ENCODE data around the gene SLC19A2. TPM values are rescaled to one million over a fixed set of nuclear protein-coding genes. Genes with fewer than 3 reads are reported as not detected.

The SLC19A2 gene
- total and polyA plus RNA-seq, 8 donors: 12.0 to 16.1 (median 13.9) TPM

DNA sequence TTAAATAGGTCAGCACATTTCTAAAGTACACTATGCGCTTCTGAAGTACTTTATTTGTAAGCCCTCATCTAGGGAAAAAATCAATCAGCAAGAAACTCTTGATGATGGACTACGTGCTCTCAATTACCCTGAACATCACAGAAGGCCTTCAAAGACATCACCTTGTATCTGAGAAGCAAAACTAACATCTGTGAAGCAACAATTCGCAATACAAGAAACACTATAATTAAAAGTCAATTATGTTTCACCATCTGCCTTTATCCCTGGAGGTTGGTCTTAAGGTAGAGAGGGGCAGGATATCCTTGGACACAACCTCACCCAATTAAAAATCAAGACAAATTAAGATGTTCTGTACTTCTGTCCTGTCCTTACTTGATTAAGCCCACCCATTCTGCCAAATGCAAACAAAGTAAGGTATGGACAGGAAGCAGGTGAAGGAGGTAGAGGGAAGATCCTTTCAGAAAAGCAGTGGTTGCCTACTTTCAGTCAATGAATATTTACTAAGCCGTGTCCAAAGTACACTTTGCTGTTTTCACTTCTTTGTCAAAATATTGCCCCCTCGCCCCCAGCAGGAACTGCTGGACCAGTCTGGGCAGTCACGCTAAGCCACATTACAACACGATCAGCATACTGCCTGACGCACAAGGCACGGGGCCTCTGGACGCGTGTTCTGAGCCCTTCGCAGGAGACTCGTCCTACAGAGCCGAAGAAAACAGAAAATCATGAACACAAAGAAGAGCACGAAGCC, 887 bp downstream of the SLC19A2 start:
- peaks cover 0 to 41% of the 10 kb centered on the region in 2 donors for H3K4me1 ChIP-seq
- H3K36me3 ChIP-seq: no peaks in the 10 kb centered on the region
- TF ChIP-seq, protein P1, sequence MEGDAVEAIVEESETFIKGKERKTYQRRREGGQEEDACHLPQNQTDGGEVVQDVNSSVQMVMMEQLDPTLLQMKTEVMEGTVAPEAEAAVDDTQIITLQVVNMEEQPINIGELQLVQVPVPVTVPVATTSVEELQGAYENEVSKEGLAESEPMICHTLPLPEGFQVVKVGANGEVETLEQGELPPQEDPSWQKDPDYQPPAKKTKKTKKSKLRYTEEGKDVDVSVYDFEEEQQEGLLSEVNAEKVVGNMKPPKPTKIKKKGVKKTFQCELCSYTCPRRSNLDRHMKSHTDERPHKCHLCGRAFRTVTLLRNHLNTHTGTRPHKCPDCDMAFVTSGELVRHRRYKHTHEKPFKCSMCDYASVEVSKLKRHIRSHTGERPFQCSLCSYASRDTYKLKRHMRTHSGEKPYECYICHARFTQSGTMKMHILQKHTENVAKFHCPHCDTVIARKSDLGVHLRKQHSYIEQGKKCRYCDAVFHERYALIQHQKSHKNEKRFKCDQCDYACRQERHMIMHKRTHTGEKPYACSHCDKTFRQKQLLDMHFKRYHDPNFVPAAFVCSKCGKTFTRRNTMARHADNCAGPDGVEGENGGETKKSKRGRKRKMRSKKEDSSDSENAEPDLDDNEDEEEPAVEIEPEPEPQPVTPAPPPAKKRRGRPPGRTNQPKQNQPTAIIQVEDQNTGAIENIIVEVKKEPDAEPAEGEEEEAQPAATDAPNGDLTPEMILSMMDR (IDR thresholded peaks at IDR 0.05): no peak
- ATAC-seq (peak; percentile 58), DNase-seq (peak in 3 of 4 donors; percentile 51 to 80 (median 68))
- H3K9me3 ChIP-seq: no peaks in the 10 kb centered on the region
- H3K27me3 ChIP-seq: no peaks in the 10 kb centered on the region
- intact Hi-C loops (cut with DNase I): no loop called here
- H3K4me3 ChIP-seq: peak overlapping the region; percentile 61 to 95
- peak overlapping the region; percentile 96 to 97 for H3K27ac ChIP-seq

DNA sequence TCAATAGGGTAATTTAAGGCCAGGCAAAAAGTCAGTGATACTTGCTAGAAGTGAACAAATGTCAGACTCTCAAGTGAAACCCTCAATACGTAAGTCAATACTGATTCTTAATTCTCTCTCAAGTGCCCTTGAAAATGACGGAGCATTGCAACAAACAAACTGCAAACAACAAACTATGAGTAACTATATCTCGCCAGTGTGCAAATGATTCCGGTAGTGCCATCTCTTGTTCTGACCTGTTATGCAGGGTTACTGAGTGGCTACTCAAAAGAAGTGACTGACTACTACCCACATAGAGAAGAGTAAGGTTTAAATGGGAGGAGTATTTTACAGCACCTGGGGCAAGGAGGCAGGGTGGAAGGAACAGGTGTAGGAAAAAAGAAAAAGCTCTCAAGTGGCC, 1.6 kb downstream of the SLC19A2 start:
- intact Hi-C loops (cut with DNase I): no loop called here
- TF ChIP-seq, protein P1 (IDR thresholded peaks at IDR 0.05): no peak
- H3K4me1 ChIP-seq: peaks cover 0 to 40% of the 10 kb centered on the region in 2 donors
- peak in 1 of 4 donors; percentile 35 for DNase-seq
- ATAC-seq: peak; percentile 16
- peak overlapping the region; percentile 96 to 97 for H3K27ac ChIP-seq
- H3K27me3 ChIP-seq: no peaks in the 10 kb centered on the region
- H3K4me3 ChIP-seq: peak overlapping the region; percentile 61 to 95
- H3K36me3 ChIP-seq: no peaks in the 10 kb centered on the region
- no peaks in the 10 kb centered on the region for H3K9me3 ChIP-seq

DNA sequence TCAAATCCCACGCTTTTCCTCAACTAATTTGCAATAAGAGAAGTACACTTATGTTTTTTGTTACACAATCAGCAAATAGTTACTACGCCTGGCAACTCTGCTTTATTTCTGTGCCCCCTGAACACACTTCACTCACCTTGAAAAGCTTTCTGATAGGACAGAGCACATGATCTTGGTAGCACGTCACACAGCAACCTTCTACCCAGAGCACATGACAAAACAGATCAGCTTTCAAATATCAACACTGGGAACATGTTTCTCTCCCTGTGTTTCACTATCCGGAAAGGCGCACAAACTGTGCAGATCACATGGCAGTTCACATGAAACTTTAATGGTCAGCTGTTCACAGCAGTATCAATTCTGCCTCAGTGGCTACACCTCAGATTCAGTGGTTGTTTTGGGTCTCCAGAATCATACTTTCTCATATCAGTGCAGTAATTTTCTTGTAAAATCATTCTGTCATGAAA, 2.2 kb downstream of the SLC19A2 start:
- intact Hi-C loops (cut with DNase I): no loop called here
- Histone ChIP-seq H3K27ac (peak overlapping the region in 1 of 2 donors; percentile 97), H3K4me3 (peak overlapping the region; percentile 61 to 95), H3K9me3 (no peaks in the 10 kb centered on the region), H3K4me1 (peaks cover 0 to 37% of the 10 kb centered on the region in 2 donors), H3K36me3 (no peaks in the 10 kb centered on the region), H3K27me3 (no peaks in the 10 kb centered on the region)
- peak in 2 of 4 donors; percentile 43 to 69 for DNase-seq
- TF ChIP-seq, protein P1 (IDR thresholded peaks at IDR 0.05): no peak
- ATAC-seq: peak; percentile 15

DNA sequence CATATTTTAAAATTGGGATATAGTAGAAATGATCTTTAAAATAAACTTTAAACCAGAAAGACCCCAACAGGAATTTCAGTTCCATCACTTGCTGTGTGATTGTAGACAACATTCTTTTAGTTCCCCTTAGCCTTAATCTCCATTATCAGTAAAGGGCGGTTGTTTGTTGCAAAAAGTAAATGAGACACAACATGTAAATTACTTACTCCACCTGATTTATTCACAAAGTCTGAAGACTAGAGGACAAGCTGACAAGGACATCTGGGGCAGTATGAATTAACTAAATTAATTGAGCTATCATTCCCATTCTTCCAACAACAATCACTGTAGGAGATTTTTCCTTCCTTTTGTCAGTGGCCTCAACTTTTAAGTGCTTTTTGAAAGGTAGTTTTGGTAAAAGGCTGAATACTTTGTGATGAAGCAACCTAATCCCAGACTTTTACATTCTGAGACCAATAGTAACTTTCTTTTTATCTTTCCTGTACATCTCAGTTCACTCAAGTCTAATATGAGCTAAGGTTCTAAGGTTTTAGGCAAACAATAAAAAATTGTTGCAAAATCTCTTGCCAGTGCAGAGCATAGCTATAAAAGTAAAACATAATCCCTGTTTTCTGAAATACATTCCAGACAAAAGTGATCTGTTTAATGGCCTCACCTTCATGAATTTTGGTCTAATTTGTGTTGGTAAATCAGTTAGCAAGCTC, 6.2 kb downstream of the SLC19A2 start:
- Histone ChIP-seq H3K36me3 (peaks cover 0 to 15% of the 10 kb centered on the region in 2 donors), H3K9me3 (no peaks in the 10 kb centered on the region), H3K27me3 (no peaks in the 10 kb centered on the region), H3K4me3 (no peak overlapping the region), H3K27ac (no peak overlapping the region), H3K4me1 (peaks cover 0 to 16% of the 10 kb centered on the region in 2 donors)
- ATAC-seq (no peak), DNase-seq (no peak)
- intact Hi-C loops (cut with DNase I): no loop called here
- TF ChIP-seq, protein P1 (IDR thresholded peaks at IDR 0.05): no peak

DNA sequence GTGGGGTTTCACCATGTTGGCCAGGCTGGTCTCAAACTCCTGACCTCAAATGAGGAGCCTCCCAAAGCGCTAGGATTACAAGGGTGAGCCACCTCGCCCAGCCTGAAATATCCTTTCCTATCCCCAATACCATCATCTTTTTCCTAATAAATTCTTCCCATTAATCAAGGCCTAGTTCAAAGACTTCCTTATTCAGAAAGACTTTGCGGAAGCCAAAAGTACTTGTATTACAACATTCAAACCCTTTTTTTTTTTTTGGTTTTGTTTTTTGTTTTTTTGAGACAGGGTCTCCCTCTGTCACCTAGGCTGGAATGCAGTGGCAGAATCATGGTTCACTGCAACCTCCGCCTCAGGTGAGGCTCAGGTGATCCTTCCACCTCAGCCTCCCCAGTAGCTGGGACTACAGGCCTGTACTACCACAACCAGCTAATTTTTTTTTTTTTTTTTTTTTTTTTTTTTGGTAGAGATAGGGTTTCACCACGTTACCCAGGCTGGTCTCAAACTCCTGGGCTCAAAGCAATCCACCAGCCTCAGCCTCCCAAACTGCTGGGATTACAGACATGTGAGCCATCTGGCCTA, 7.6 kb downstream of the SLC19A2 start:
- DNase-seq: no peak
- H3K4me3 ChIP-seq: no peak overlapping the region
- TF ChIP-seq, protein P1 (IDR thresholded peaks at IDR 0.05): no peak
- H3K4me1 ChIP-seq: peaks cover 0 to 4% of the 10 kb centered on the region in 2 donors
- peaks cover 0 to 15% of the 10 kb centered on the region in 2 donors for H3K36me3 ChIP-seq
- no peaks in the 10 kb centered on the region for H3K27me3 ChIP-seq
- peak overlapping the region in 1 of 2 donors; percentile 37 for H3K27ac ChIP-seq
- no peaks in the 10 kb centered on the region for H3K9me3 ChIP-seq
- intact Hi-C loops (cut with DNase I): no loop called here
- ATAC-seq: no peak
